HG03521 (cell line): ENCODE measurements around the gene WWOX.
"Not testable (repeated sequence)": the region's sequence is repeated elsewhere in the genome, so short reads cannot be mapped to it uniquely, and the experiment has no call there.

Experiments used
- ATAC-seq: cut with Tn5 transposase; IDR thresholded peaks from one replicate; pipeline ENCODE4 v1.9.1; 2021; ENCODE audit warnings: mild to moderate bottlenecking, moderate library complexity; ENCODE audit not compliant: unreplicated experiment

WWOX gene

DNA sequence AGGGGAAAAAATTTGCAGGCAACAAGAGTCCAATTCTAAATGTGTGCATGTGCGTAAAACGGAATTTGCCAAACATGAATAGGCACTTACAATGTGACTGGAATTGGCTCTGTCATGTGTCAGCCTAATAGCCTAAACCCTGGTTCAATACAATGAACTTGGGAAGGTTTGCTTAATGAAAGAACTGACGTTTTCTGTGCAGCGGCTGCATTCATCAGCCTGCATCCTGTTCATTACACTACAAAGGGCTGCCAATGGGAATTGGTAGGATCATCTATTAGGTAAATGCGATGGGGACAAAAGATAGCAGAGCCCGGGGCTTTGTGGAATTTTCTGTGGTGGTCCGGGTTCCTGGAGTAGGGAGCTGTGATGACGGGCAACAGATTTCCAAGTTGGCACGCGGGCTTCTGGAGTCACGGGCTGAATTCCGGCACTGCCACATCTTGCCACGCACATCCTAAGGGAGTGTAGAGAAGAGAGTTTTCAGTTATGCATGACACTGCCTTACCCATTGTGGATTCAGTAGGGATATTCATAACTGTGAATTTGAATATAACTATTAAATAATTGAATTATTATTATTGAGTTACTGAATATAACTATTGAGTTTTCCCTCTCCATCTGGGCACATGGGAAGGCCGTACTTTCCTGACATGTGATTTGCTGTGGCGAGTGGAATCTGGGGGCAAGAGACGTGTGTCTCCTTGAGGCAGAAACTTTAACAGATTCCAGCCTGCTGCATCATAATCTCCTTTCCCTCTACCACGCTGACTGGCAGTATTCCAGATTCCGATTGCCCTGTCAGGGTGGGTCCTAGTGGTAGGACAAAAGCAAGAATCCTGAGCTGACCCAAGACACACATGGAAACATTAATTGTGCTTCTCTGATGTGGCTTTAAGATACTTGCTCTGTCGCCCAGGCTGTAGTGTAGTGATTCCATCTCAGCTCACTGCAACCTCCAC, 565.6 kb downstream of the WWOX start:
- no peak for ATAC-seq

GRCh38 chr16:78666318-78666717, 566.9 kb downstream of the WWOX start:
- ATAC-seq = no peak

GRCh38 chr16:78667675-78668074, 568.2 kb downstream of the WWOX start:
- no peak for ATAC-seq

DNA sequence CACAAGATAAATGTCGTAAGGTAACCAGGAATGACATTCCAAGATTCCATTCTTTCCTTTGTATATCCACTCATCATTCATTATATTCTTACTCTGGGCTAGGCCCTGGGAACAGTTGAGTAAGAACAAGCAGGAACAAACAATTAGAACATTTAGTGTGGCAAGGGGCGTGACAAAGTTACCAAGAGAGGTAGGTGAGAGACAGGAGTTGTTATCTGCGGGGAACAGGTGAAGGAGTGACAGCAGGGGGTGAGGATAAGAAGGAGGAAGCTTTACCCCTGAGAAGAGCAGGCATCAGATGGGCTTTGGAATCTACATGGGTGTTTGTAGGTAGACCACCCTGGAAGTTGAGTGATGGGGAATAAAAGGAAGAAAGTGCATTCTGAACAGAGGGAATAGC, 568.9 kb downstream of the WWOX start:
- no peak for ATAC-seq

DNA sequence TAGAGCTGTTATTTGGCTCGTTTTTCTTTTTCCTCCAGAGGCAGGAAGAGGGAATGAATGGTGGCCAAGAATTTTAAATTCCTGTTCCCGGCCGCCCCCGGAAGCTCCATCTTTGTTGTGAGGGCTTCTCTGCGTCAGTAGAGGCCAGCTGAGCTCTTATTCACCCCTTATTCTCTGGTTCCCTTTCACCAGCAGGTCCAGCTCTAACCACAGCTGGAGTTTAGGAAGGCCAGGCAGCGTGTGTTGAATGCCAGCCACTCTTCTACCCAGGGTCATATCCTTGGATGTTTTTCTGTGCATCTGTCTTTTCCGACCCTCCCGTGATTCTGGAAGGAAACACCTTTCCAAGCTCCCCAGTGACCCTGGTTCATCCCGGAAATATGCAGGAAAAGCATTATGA, 570.5 kb downstream of the WWOX start:
- no peak for ATAC-seq

DNA sequence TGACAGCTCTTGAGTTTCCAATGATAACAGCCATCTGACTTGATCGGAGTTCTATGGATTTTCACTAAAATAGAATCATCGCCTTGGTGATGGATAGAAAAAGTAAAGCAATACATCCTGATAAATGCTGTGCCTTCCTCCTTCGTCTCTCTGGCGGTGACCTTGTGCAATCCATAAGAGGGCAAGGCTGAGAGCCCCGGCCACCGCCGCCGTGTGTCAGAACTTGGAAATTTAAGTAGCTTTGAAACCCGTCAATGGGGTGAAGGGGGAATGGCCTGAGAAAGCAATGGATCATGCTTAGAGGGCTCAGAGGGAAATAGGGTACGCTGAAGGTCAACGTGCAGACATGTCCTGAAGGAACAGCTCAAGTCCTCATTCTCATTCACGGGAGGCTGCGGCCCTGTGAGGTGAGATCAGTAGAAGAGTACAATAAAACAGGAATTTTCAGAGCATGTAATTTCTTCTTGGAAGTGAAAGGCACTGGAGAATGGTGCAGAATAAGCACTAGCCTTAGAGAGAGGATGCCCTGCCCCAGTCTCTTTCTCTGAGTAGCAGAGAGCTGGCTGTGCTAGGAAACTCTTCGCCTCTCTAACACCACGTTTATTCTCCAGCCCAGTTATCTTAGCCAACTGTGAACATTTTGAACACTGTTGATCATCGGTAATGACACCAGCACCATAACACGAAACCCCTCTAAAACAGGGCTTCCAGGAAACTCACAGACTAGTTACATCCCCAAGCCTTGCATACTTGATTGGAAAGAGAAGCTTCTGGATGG, 573.5 kb downstream of the WWOX start:
- no peak for ATAC-seq

DNA sequence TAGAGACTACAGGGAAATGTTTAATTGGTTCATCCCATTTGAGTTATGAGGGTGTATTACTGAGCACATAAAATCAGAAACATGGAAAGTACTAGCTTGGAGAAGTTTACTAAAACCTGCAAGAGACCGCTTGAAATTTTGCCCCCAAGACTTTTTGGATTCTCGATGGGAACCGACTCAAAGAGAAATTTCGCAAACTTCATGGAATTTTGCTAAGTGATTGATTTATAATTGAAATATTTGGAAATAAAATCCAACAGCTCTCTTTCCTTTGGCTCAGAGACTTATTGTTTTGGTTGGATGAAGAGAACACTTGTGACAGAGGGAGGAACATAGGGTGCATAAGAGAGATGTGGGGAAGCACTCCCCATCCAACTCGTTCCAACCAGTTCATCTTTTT, 574.4 kb downstream of the WWOX start:
- ATAC-seq = no peak

DNA sequence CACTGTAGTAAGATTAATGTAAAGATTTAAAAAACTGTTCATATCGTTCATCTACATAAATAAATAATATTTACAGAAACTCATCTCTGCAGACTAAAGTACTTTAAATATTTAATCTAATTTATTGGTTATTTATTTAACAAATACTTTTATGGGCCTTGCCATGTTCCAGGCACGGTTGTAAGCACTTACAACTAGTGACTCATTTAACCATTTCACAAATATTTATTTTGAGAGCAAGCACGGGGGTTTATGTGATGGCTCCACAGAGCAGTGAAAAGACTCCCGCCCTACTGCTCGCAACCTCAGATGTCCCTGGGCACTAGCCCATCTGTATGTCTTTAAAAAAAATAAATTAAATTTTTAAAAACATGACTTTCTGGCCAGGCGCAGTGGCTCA, 575.9 kb downstream of the WWOX start:
- ATAC-seq = no peak

- no peak for ATAC-seq
Observed at GRCh38 chr16:78675951-78676792, 576.7 kb downstream of the WWOX start.

DNA sequence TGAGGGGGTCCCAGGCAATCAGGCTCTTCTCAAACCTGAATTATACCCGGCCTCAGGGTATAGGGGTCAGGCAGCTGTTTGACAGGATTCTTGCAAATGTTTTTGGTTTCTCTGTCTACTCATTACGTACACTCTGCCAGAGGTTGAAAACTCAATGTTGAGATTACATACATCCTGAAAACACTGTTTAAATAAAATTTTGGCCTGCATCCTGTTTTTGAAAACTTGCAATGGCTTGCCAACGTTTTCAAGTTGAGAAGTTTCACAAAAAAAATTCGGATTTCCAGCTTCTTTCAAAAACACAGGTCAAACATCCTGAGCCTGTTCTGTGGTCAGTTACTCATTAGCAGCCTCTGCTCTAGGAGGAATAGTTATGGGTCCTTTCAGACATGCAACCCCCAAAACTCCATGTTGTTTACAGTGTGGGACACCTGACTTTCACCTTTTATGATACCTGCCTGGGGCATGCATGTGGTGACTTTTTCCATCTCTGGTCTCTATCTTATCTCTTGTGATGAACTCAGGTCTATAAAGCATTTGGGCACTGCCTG, 577.8 kb downstream of the WWOX start:
- no peak for ATAC-seq

DNA sequence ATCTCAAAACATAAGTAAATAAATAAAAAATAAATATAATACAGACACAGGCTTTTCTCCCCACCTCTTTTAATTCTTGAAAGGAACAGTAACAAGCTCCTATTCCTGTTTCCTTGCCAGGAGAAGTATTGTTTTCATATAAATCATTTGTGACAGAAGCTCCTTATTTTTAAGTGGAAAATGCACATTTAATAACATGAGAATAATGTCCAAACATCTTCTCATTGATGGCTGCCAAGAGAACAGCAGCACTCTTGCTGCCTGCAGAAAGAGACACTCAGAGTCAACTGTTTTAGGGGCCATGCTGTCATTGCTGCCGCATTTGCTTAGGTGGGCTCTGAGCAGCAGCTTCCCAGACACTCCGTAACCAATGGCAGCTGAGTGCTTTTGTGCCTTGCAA, 580.1 kb downstream of the WWOX start:
- no peak for ATAC-seq

- no peak for ATAC-seq
Observed at GRCh38 chr16:78681743-78682142, 582.3 kb downstream of the WWOX start.

- ATAC-seq = no peak
Observed at GRCh38 chr16:78684030-78684611, 584.7 kb downstream of the WWOX start.

DNA sequence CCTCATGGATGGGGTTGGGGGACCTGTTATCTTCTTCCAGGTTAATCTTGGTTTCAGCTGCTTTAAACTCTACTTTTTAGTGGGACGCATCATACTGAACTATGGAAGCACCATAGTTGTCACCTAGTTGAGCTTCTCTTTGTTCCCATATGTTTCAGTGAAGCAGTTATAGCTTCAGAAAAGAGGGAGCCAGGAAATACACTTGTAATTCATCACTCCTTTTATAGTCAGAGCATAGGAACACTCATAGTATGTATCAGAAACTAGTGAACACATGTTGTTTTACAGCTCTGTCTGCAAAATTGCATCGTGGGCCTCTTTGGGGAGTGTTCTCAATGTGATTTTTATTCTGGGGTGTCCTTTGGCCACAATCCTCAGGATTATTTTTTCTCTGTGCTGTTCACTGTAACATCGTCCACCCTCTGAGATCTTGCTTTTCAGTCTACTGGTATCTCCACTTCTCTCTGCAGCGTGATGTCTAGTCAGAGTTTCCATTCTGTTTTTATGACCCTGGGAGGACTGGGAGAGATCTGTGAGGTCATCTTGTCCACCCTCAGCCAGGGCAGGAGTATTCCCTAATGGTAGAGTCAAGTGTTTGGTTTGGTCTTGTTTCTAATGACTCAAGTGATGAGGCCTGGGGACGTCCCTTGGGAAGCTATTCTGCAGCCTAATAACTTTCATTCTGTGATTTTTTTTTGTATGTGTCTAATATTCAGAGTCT, 585.4 kb downstream of the WWOX start:
- ATAC-seq = no peak

- ATAC-seq = no peak
Observed at GRCh38 chr16:78686601-78687000, 587.1 kb downstream of the WWOX start.

- no peak for ATAC-seq
Observed at GRCh38 chr16:78689028-78689427, 589.6 kb downstream of the WWOX start.

GRCh38 chr16:78689536-78689935, 590.1 kb downstream of the WWOX start:
- no peak for ATAC-seq

GRCh38 chr16:78690510-78690909, 591.1 kb downstream of the WWOX start:
- no peak for ATAC-seq

DNA sequence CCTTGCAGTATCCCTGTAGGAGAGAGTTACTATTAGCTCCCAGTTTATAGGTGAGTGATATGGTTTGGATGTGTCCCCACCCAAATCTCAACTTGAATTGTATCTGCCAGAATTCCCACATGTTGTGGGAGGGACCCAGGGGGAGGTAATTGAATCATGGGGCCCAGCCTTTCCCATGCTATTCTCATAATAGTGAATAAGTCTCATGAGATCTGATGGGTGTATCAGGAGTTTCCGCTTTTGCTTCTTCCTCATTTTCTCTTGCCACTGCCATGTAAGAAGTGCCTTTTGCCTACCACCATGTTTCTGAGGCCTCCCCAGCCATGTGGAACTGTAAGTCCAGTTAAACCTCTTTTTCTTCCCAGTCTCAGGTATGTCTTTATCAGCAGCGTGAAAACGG, 592.3 kb downstream of the WWOX start:
- ATAC-seq = not testable (repeated sequence)

DNA sequence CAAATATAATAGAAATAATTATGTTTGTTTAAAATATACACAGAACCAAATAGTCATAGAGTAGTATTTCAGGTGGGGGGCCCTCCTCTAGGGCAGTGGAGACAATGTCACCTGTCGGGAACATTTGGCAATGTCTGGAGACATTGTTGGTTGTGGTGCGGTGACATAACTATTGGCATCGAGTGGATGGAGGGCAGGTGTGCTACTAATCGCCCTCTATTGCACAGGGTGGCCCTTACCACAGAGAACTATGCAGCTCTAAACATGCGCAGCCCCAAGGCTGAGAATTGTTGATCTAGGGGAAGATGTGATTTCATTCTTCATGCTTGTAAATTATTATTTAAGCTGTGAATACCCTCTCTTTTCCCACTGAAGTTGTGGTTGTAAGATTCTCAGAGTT, 594.0 kb downstream of the WWOX start:
- no peak for ATAC-seq
